ENCODE measurements around the gene FUCA1. TPM values are rescaled to one million over a fixed set of nuclear protein-coding genes. Genes with fewer than 3 reads are reported as not detected.

FUCA1 gene
- total and polyA plus RNA-seq, 5 donors: 15.5 to 22.1 (median 19.0) TPM

- Histone ChIP-seq H3K27me3 (ENCODE audit: control insufficient read depth, insufficient read depth) (no peaks in the 10 kb centered on the region), H3K27ac (ENCODE audit: low read length) (no peak overlapping the region), H3K4me3 (ENCODE audit: low read length) (no peak overlapping the region), H3K9me3 (ENCODE audit: control insufficient read depth, low read length) (no peaks in the 10 kb centered on the region), H3K4me1 (ENCODE audit: control insufficient read depth, insufficient read depth, low read length) (peaks cover 3% of the 10 kb centered on the region)
- ATAC-seq (no peak), DNase-seq (no peak)
- WGBS: 67% methylated on average over 10 of the region's 10 CpGs
- intact Hi-C loops (cut with DNase I): loop anchor here in 1 of 4 donors (10.0 kb wide), 1 partner anchor 63 kb away; the partner anchor contains the start of gene FUCA1
Measured at GRCh38 chr1:23801876-23802275, 66.2 kb downstream of the FUCA1 start.

DNA sequence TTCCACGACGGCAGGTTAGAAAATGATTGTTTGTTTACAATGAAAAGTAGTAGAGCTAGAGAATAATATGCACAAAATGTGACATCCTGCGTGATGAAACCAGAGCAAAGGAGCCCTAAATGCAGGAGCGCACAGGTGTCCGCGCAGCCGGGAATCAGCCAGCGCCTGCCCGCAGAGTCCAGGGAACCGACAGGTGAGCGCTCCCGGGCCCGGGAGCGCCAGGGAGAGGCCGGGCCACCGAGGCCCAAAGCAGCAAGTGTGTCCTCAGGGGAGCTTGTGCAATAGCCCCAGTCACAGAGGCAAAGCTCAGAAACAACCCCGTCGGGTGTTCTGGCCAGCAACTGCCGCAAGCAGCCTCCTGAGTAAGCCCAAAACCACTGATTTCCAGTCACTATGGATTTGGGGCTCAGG lies 66.7 kb downstream of the FUCA1 start:
- Histone ChIP-seq H3K27me3 (ENCODE audit: control insufficient read depth, insufficient read depth) (no peaks in the 10 kb centered on the region), H3K9me3 (ENCODE audit: control insufficient read depth, low read length) (no peaks in the 10 kb centered on the region), H3K4me3 (ENCODE audit: low read length) (peak overlapping the region; percentile 81), H3K27ac (ENCODE audit: low read length) (no peak overlapping the region), H3K4me1 (ENCODE audit: control insufficient read depth, insufficient read depth, low read length) (peaks cover 3% of the 10 kb centered on the region)
- intact Hi-C loops (cut with DNase I): loop anchor here in 1 of 4 donors (10.0 kb wide), 1 partner anchor 63 kb away; the partner anchor contains the start of gene FUCA1
- WGBS: 23% methylated on average over 19 of the region's 19 CpGs
- DNase-seq (peak in 1 of 3 donors; percentile 30), ATAC-seq (no peak)

GRCh38 chr1:23800400-23801337 lies 67.4 kb downstream of the FUCA1 start, which contains the start of gene GALE:
GALE (minus strand) TSS chr1:23800754; CDS start chr1:23799007, 1,747 bp downstream.
- Histone ChIP-seq H3K4me1 (ENCODE audit: control insufficient read depth, insufficient read depth, low read length) (peaks cover 3% of the 10 kb centered on the region), H3K4me3 (ENCODE audit: low read length) (peak within 1 kb of the TSS; percentile 81), H3K27ac (ENCODE audit: low read length) (peak within 1 kb of the TSS; percentile 43), H3K27me3 (ENCODE audit: control insufficient read depth, insufficient read depth) (no peaks in the 10 kb centered on the region), H3K9me3 (ENCODE audit: control insufficient read depth, low read length) (no peaks in the 10 kb centered on the region)
- peak; percentile 98 to 99 (median 99) for DNase-seq
- under 1% methylated on average over 82 of the region's 82 CpGs for WGBS
- peak; percentile 95 to 96 for ATAC-seq
- intact Hi-C loops (cut with DNase I): loop anchor here in 1 of 4 donors (10.0 kb wide), 1 partner anchor 64 kb away; the partner anchor contains the start of gene FUCA1

DNA sequence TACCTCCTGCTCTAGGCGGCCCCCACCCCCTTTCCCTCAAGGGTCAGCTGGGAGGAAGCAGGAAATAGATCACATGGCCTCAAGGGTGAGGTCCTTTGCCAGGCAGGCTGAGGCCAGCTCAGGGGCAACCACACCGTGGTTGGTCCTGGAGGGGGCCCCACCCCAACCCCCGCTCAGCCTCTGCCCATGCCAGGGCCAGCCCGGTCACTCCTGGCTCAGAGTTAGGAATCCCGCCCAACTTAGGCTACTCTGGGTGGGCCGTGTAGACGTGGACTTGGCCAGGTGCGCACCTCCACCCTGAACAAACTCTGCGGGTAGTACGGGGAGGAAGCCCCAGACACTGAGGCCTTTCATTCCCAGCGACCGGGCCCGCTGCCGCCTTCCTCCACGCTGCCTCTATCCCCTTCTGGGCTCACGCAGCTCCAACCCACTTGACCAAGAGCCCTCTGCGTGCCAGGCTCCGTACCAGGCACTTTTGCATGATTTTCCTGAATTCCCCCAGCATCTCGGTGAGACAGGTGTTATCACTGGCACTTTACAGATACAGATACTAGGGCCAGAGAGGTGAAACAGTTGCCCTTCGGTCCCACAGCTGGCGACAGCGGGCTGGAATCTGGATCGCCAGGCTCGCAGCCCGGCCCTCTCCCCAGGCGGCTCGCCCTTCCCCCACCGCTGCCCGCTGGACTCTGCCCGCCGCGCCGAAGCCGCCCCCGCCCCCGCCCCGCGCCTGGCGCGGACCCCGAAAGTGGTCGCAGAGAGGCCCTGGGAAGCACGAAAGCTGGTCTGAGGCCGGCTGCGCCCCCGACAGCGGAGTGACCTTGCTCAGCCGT lies 68.3 kb downstream of the FUCA1 start:
- WGBS: 4% methylated on average over 48 of the region's 48 CpGs
- DNase-seq: peak; percentile 68 to 83 (median 76)
- H3K4me1 ChIP-seq (ENCODE audit: control insufficient read depth, insufficient read depth, low read length): peaks cover 3% of the 10 kb centered on the region
- intact Hi-C loops (cut with DNase I): loop anchor here in 1 of 4 donors (10.0 kb wide), 1 partner anchor 65 kb away; the partner anchor contains the start of gene FUCA1
- H3K27me3 ChIP-seq (ENCODE audit: control insufficient read depth, insufficient read depth): no peaks in the 10 kb centered on the region
- peak overlapping the region; percentile 81 for H3K4me3 ChIP-seq (ENCODE audit: low read length)
- H3K27ac ChIP-seq (ENCODE audit: low read length): peak overlapping the region; percentile 43
- no peaks in the 10 kb centered on the region for H3K9me3 ChIP-seq (ENCODE audit: control insufficient read depth, low read length)
- ATAC-seq: peak; percentile 20 to 63

- 75% methylated on average over 7 of the region's 7 CpGs for WGBS
- Histone ChIP-seq H3K27ac (ENCODE audit: low read length) (no peak overlapping the region), H3K27me3 (ENCODE audit: control insufficient read depth, insufficient read depth) (no peaks in the 10 kb centered on the region), H3K4me1 (ENCODE audit: control insufficient read depth, insufficient read depth, low read length) (peaks cover 3% of the 10 kb centered on the region), H3K4me3 (ENCODE audit: low read length) (no peak overlapping the region), H3K9me3 (ENCODE audit: control insufficient read depth, low read length) (no peaks in the 10 kb centered on the region)
- DNase-seq (no peak), ATAC-seq (no peak)
- intact Hi-C loops (cut with DNase I): no loop called here
Measured at GRCh38 chr1:23799255-23799569, 68.9 kb downstream of the FUCA1 start.

DNA sequence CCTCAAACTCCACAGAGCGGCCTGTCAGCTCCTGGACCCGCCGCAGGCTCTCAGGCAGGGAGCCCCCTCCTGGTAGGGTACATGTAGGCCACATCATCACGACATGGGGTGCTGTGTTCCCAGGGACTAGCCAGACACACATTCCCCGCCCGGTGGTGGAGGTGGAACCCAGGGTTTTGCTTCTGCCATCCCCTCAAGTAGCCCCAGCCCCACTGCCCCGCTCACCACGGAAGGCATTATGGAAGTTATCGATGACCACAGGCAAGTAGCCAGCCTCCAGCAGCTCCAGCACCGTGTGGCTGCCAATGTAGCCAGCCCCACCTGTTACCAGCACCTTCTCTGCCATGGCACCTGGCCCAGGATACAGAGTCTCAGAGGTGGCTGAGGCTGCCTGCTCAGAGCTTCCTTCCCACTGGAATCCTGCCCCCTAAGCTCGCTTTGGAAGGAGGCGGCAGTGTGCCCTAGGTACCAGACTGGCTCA lies 69.4 kb downstream of the FUCA1 start:
- Histone ChIP-seq H3K27ac (ENCODE audit: low read length) (no peak overlapping the region), H3K27me3 (ENCODE audit: control insufficient read depth, insufficient read depth) (no peaks in the 10 kb centered on the region), H3K4me3 (ENCODE audit: low read length) (no peak overlapping the region), H3K9me3 (ENCODE audit: control insufficient read depth, low read length) (no peaks in the 10 kb centered on the region), H3K4me1 (ENCODE audit: control insufficient read depth, insufficient read depth, low read length) (peaks cover 3% of the 10 kb centered on the region)
- ATAC-seq (no peak), DNase-seq (peak in 1 of 3 donors; percentile 20)
- intact Hi-C loops (cut with DNase I): no loop called here
- 83% methylated on average over 12 of the region's 12 CpGs for WGBS

GRCh38 chr1:23797478-23798448 lies 70.3 kb downstream of the FUCA1 start:
- ATAC-seq (no peak), DNase-seq (no peak)
- no peak overlapping the region for H3K4me3 ChIP-seq (ENCODE audit: low read length)
- no peak overlapping the region for H3K27ac ChIP-seq (ENCODE audit: low read length)
- no peaks in the 10 kb centered on the region for H3K9me3 ChIP-seq (ENCODE audit: control insufficient read depth, low read length)
- intact Hi-C loops (cut with DNase I): no loop called here
- 85% methylated on average over 20 of the region's 20 CpGs for WGBS
- no peaks in the 10 kb centered on the region for H3K27me3 ChIP-seq (ENCODE audit: control insufficient read depth, insufficient read depth)
- H3K4me1 ChIP-seq (ENCODE audit: control insufficient read depth, insufficient read depth, low read length): peaks cover 3% of the 10 kb centered on the region

DNA sequence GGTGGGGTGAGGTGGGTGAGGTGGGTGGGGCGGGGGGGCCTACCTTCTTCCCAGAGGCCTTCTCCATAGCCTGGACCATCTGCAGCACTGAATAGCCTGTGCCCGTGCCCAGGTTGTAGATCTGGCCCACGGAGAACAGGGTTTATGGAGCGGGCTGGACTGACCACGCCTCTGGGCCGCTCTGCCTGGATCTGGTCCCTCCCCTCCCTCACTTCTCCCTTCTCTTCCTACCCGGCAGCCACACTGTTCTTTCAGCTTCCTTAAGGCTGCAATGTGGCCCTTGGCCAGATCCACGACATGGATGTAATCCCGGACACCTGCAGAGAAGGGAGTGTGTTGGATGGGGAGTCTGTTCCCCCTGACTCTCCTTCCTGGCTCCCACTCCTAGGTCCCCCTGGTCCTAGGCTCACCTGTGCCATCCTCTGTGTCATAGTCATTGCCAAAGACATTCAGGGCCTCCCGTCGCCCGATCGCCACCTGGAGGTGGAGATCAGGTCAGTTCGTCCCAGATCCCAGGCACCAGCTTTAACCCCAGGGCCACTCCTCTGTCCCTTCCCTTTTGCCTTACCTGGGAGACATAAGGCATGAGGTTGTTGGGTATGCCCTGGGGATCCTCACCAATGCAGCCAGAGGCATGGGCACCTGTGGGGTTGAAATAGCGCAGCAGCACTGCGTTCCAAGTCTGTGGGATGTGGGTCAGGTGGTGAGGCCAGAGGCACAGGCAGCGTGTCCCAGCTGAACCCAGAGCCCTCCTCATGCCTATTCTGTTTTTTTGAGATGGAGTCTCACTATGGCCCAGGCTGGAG lies 71.4 kb downstream of the FUCA1 start:
- Histone ChIP-seq H3K4me3 (ENCODE audit: low read length) (no peak overlapping the region), H3K27ac (ENCODE audit: low read length) (no peak overlapping the region), H3K4me1 (ENCODE audit: control insufficient read depth, insufficient read depth, low read length) (peaks cover 3% of the 10 kb centered on the region), H3K9me3 (ENCODE audit: control insufficient read depth, low read length) (no peaks in the 10 kb centered on the region), H3K27me3 (ENCODE audit: control insufficient read depth, insufficient read depth) (no peaks in the 10 kb centered on the region)
- ATAC-seq (no peak), DNase-seq (no peak)
- intact Hi-C loops (cut with DNase I): no loop called here
- 71% methylated on average over 17 of the region's 17 CpGs for WGBS

- no peak for DNase-seq
- WGBS: 77% methylated on average over 16 of the region's 16 CpGs
- intact Hi-C loops (cut with DNase I): no loop called here
Measured at GRCh38 chr1:23795676-23796465, 72.2 kb downstream of the FUCA1 start.

More at GRCh38 chr1:23795676-23796465, 72.2 kb downstream of the FUCA1 start:
- Histone ChIP-seq H3K27ac (ENCODE audit: low read length) (no peak overlapping the region), H3K4me1 (ENCODE audit: control insufficient read depth, insufficient read depth, low read length) (peaks cover 3% of the 10 kb centered on the region), H3K27me3 (ENCODE audit: control insufficient read depth, insufficient read depth) (no peaks in the 10 kb centered on the region), H3K9me3 (ENCODE audit: control insufficient read depth, low read length) (no peaks in the 10 kb centered on the region), H3K4me3 (ENCODE audit: low read length) (no peak overlapping the region)
- ATAC-seq: no peak

All from right cardiac atrium (tissue), 5 donors.